GM18517 (cell line): ENCODE measurements around the gene KCNK6.
"Not testable (repeated sequence)": the region's sequence is repeated elsewhere in the genome, so short reads cannot be mapped to it uniquely, and the experiment has no call there.

Source experiments
- ATAC-seq: cut with Tn5 transposase; IDR thresholded peaks from one replicate; pipeline ENCODE4 v1.9.1; 2021; ENCODE audit warnings: mild to moderate bottlenecking, moderate library complexity; ENCODE audit not compliant: unreplicated experiment

Gene KCNK6

GRCh38 chr19:38321646-38322196 lies 2.1 kb downstream of the KCNK6 start:
- ATAC-seq: no peak

GRCh38 chr19:38323291-38323690 lies 3.6 kb downstream of the KCNK6 start:
- no peak for ATAC-seq

GRCh38 chr19:38324431-38324830 lies 4.8 kb downstream of the KCNK6 start:
- no peak for ATAC-seq

GRCh38 chr19:38326591-38326990 lies 6.9 kb downstream of the KCNK6 start:
- ATAC-seq: no peak

GRCh38 chr19:38329651-38330050 lies 10.0 kb downstream of the KCNK6 start:
- ATAC-seq: no peak

GRCh38 chr19:38331728-38332127 lies 12.1 kb downstream of the KCNK6 start:
- ATAC-seq: no peak

- no peak for ATAC-seq
Observed at GRCh38 chr19:38333245-38333644, 13.6 kb downstream of the KCNK6 start.

- peak; percentile 62 for ATAC-seq
Observed at GRCh38 chr19:38335949-38336637, 16.4 kb downstream of the KCNK6 start.

- ATAC-seq: peak; percentile 43
Observed at GRCh38 chr19:38336638-38337359, 17.2 kb downstream of the KCNK6 start.

- ATAC-seq: no peak
Observed at GRCh38 chr19:38337360-38337653, 17.7 kb downstream of the KCNK6 start.

GRCh38 chr19:38339011-38339410 lies 19.4 kb downstream of the KCNK6 start:
- not testable (repeated sequence) for ATAC-seq

- no peak for ATAC-seq
Observed at GRCh38 chr19:38340927-38341326, 21.3 kb downstream of the KCNK6 start.

GRCh38 chr19:38346837-38347236 lies 27.2 kb downstream of the KCNK6 start:
- ATAC-seq: no peak

- ATAC-seq: no peak
Observed at GRCh38 chr19:38350883-38351282, 31.2 kb downstream of the KCNK6 start.

- no peak for ATAC-seq
Observed at GRCh38 chr19:38351865-38352395, 32.3 kb downstream of the KCNK6 start.

- ATAC-seq: no peak
Observed at GRCh38 chr19:38352611-38353010, 33.0 kb downstream of the KCNK6 start.

GRCh38 chr19:38355728-38356725 lies 36.4 kb downstream of the KCNK6 start:
- no peak for ATAC-seq

GRCh38 chr19:38358071-38358470 lies 38.4 kb downstream of the KCNK6 start:
- ATAC-seq: no peak

GRCh38 chr19:38359242-38360021 lies 39.8 kb downstream of the KCNK6 start:
- no peak for ATAC-seq

GRCh38 chr19:38360351-38360750 lies 40.7 kb downstream of the KCNK6 start:
- ATAC-seq: no peak
